Measurements from ENCODE around the gene PURA. TPM values are rescaled to one million over a fixed set of nuclear protein-coding genes. Genes with fewer than 3 reads are reported as not detected.

PURA gene
- total and polyA plus RNA-seq, 2 donors (not counting 3 experiments of a cell fraction or from before 2014, with no cell fraction given), result 1.3 to 8.2 TPM

GRCh38 chr5:140117523-140117922 is 3.6 kb downstream of the PURA start:
- no peak for FAIRE-seq
- dilution Hi-C loops (cut with MboI; ENCODE audit: extremely low pct_ligation_motif_present, low sequenced_read_pairs), result no loop called here
- ChIA-PET CTCF (interaction anchor here (1.1 to 7.6 kb wide), 3 partner anchors 27 to 42 kb away, joined by 3 to 92 read pairs (median 4); no protein-coding TSS in a partner anchor), POLR2A (no interaction called here)
- H3K27me3 ChIP-seq (ENCODE audit: control insufficient read depth in 2 of 2, insufficient read depth in 2 of 2, low read length in 2 of 2), result peaks cover 0 to 2% of the 10 kb centered on the region in 2 experiments
- H3K36me3 ChIP-seq (ENCODE audit: control insufficient read depth in 2 of 2, extremely low read depth in 1 of 2, insufficient read depth in 2 of 2, low read length in 2 of 2), result no peaks in the 10 kb centered on the region
- no TSS peak for BruUV-seq (replicated peaks)
- H3K4me2 ChIP-seq (ENCODE audit: insufficient read depth, low read length), result no peak overlapping the region
- no peak overlapping the region for H3K27ac ChIP-seq (ENCODE audit: insufficient read depth, low read depth, low read length)
- peaks cover 9% of the 10 kb centered on the region for H4K20me1 ChIP-seq (replicated peaks; ENCODE audit: control insufficient read depth, extremely low read depth, insufficient read depth, low read length)
- H3K9me1 ChIP-seq (replicated peaks; ENCODE audit: control insufficient read depth, extremely low read depth, insufficient read depth, low read length), result no peaks in the 10 kb centered on the region
- TF ChIP-seq POLR2A (IDR thresholded peaks at IDR 0.05; ENCODE audit: low read depth, low read length) (no peak), CTCF (IDR thresholded peaks at IDR 0.05; ENCODE audit: extremely low read depth in 1 of 2, insufficient read depth in 1 of 2, low read depth in 1 of 2, low read length in 2 of 2) (no peak)
- H3K4me1 ChIP-seq (ENCODE audit: control insufficient read depth, extremely low read depth, insufficient read depth, low read length), result peaks cover 16% of the 10 kb centered on the region
- H3K4me3 ChIP-seq (replicated peaks in 1 of 3; ENCODE audit: insufficient read depth in 1 of 3, low read depth in 1 of 3, low read length in 3 of 3), result no peak overlapping the region
- H2AFZ ChIP-seq (ENCODE audit: low read depth, low read length), result no peak overlapping the region
- intact Hi-C loops (cut with micrococcal nuclease), result no loop called here
- no peak overlapping the region for H3K9ac ChIP-seq (replicated peaks; ENCODE audit: extremely low read depth, insufficient read depth, low read length)
- DNase-seq (ENCODE audit: low read depth, low spot score), result no peak
- no peaks in the 10 kb centered on the region for H3K9me3 ChIP-seq (replicated peaks; ENCODE audit: control insufficient read depth, insufficient read depth, low read length)
- peaks cover 14% of the 10 kb centered on the region for H3K79me2 ChIP-seq (ENCODE audit: control insufficient read depth, insufficient read depth, low read length)

DNA sequence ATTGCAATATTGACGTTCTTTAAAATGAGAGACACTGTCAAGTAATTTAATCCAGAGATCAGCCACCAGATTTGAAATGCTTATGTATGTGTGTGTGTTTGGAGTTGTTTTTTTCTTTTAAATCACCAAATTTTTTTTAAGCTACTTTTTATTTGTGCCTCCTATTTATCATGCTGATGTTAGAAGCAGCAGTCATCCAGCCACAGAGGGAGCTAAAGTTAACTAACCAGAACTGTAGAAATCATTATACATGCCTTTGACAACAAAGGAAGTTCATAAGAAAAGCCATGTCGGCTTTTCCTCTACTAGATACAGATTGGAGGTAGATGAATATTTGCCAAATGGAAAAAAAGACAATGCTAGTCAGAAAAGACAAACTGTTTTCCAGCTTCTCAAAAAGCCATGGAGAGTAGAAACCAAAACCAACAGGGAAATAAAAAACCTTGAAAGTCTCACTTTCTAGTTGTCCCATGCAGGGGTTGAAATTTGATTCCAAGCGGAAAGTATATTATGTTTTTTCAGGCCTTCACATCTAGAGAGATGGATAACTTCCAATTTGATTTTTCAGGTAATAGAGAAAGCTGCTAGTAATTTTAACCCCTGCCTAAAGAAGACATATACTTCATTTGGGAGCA is 4.5 kb downstream of the PURA start:
- Histone ChIP-seq H3K9me1 (replicated peaks; ENCODE audit: control insufficient read depth, extremely low read depth, insufficient read depth, low read length) (no peaks in the 10 kb centered on the region), H2AFZ (ENCODE audit: low read depth, low read length) (no peak overlapping the region), H3K4me3 (replicated peaks in 1 of 3; ENCODE audit: insufficient read depth in 1 of 3, low read depth in 1 of 3, low read length in 3 of 3) (no peak overlapping the region), H4K20me1 (replicated peaks; ENCODE audit: control insufficient read depth, extremely low read depth, insufficient read depth, low read length) (peaks cover 9% of the 10 kb centered on the region), H3K4me2 (ENCODE audit: insufficient read depth, low read length) (no peak overlapping the region), H3K27ac (ENCODE audit: insufficient read depth, low read depth, low read length) (no peak overlapping the region), H3K4me1 (ENCODE audit: control insufficient read depth, extremely low read depth, insufficient read depth, low read length) (peaks cover 14% of the 10 kb centered on the region), H3K79me2 (ENCODE audit: control insufficient read depth, insufficient read depth, low read length) (peaks cover 12% of the 10 kb centered on the region), H3K27me3 (ENCODE audit: control insufficient read depth in 2 of 2, insufficient read depth in 2 of 2, low read length in 2 of 2) (no peaks in the 10 kb centered on the region), H3K9ac (replicated peaks; ENCODE audit: extremely low read depth, insufficient read depth, low read length) (no peak overlapping the region), H3K9me3 (replicated peaks; ENCODE audit: control insufficient read depth, insufficient read depth, low read length) (no peaks in the 10 kb centered on the region), H3K36me3 (ENCODE audit: control insufficient read depth in 2 of 2, extremely low read depth in 1 of 2, insufficient read depth in 2 of 2, low read length in 2 of 2) (no peaks in the 10 kb centered on the region)
- no peak for DNase-seq (ENCODE audit: low read depth, low spot score)
- no peak for FAIRE-seq
- no TSS peak for BruUV-seq (replicated peaks)
- intact Hi-C loops (cut with micrococcal nuclease) (no loop called here), dilution Hi-C loops (cut with MboI; ENCODE audit: extremely low pct_ligation_motif_present, low sequenced_read_pairs) (no loop called here)
- POLR2A ChIA-PET, result no interaction called here
- no peak for TF ChIP-seq MYC (IDR thresholded peaks at IDR 0.05; ENCODE audit: low read depth, low read length)
- no peak for TF ChIP-seq GATA2 (IDR thresholded peaks at IDR 0.05; ENCODE audit: insufficient read depth, insufficient read length, low read depth, low read length)
- no peak for TF ChIP-seq CTCF (IDR thresholded peaks at IDR 0.05; ENCODE audit: extremely low read depth in 1 of 2, insufficient read depth in 1 of 2, low read depth in 1 of 2, low read length in 2 of 2)
- TF ChIP-seq POLR2A (IDR thresholded peaks at IDR 0.05; ENCODE audit: low read depth, low read length), result no peak
- TF ChIP-seq JUN (IDR thresholded peaks at IDR 0.05; ENCODE audit: borderline replicate concordance, insufficient read depth, insufficient read length, low read depth), result no peak
- TF ChIP-seq EZH2 (IDR thresholded peaks at IDR 0.05; ENCODE audit: borderline replicate concordance, low read depth, low read length, severe bottlenecking), result no peak
- no peak for TF ChIP-seq POLR2AphosphoS5 (IDR thresholded peaks at IDR 0.05; ENCODE audit: insufficient read depth, low read depth, low read length)
- TF ChIP-seq FOS (IDR thresholded peaks at IDR 0.05; ENCODE audit: borderline replicate concordance, insufficient read depth, low read length), result no peak
- TF ChIP-seq, protein P1, sequence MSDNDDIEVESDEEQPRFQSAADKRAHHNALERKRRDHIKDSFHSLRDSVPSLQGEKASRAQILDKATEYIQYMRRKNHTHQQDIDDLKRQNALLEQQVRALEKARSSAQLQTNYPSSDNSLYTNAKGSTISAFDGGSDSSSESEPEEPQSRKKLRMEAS (IDR thresholded peaks at IDR 0.05; ENCODE audit: insufficient read depth, insufficient read length), result no peak
- CTCF ChIA-PET, result interaction anchor here (0.7 to 7.6 kb wide), 4 partner anchors 21 to 46 kb away, joined by 3 to 92 read pairs (median 4); no protein-coding TSS in a partner anchor
